Posterior vena cava (tissue), 2 donors: ENCODE results near the gene GBP1. TPM values are rescaled to one million over a fixed set of nuclear protein-coding genes. Genes with fewer than 3 reads are reported as not detected.
"Not testable (repeated sequence)": the region's sequence is repeated elsewhere in the genome, so short reads cannot be mapped to it uniquely, and the experiment has no call there.

Experiments used
- DNase-seq: peaks from one replicate; pipeline ENCODE4 v3.0.0-alpha.2; 2020; ENCODE audit warnings: low spot score
- intact Hi-C, 2 donors: fragments of 100-400 bp; cut with DNase I; formaldehyde crosslinking; loops; one replicate each; pipeline versions ENCODE4 v1.14.1 to v1.14.2; 2022 to 2023
- long read RNA-seq, 2 donors: library from polyadenylated mRNA; unstranded; transcript quantifications; one replicate each; pipeline ENCODE4 v2.0.0, GENCODE V29; 2020 to 2021
- total RNA-seq, 2 donors: library from RNA; stranded (reverse); fragmentation: NEBNext Ultra II Directional; extraction: Animal tissue kit (Norgen Biotek cat#: 25700); gene quantifications; one replicate each; pipeline ENCODE4 v1.2.1, GENCODE V29; 2021
- donor health status: DM: yes; HTN: yes; CAD: no.
- donor health status: DM: yes; HTN: yes; CAD: no.

Gene GBP1
- total RNA-seq, result 10 to 100 TPM; 26.8 to 36.0 TPM
- long read RNA-seq, donor 1, transcript GBP1-201 (11 exons, 3,035 nt), result major isoform, 7 of 9 reads
- long read RNA-seq, donor 1, partial matches to known transcripts, result 1 of 9 reads
- long read RNA-seq, donor 1, other reads (novel, unspliced or antisense), result 0 of 9 reads
- long read RNA-seq, donor 2, transcript GBP1-201 (11 exons, 3,035 nt), result major isoform, 18 of 42 reads
- long read RNA-seq, donor 2, partial matches to known transcripts, result 20 of 42 reads
- long read RNA-seq, donor 2, other reads (novel, unspliced or antisense), result 3 of 42 reads

GRCh38 chr1:89065079-89065868, at the start of gene GBP1:
Gene GBP1, minus strand, starts transcription at chr1:89065208. Its CDS starts 1,974 bp downstream, at chr1:89063234.
- no peak for DNase-seq
- intact Hi-C loops, result no loop called here

GRCh38 chr1:89114662-89115061, 49.7 kb upstream of the GBP1 start:
- no peak for DNase-seq
- intact Hi-C loops, result no loop called here

- no peak for DNase-seq
- intact Hi-C loops, result no loop called here
These were observed 48.0 kb upstream of the GBP1 start for GRCh38 chr1:89112871-89113613.

GRCh38 chr1:89104687-89105086, 39.7 kb upstream of the GBP1 start:
- intact Hi-C loops, result no loop called here
- DNase-seq, result peak; percentile 74

- intact Hi-C loops, result no loop called here
- DNase-seq, result no peak
These were observed 39.1 kb upstream of the GBP1 start for GRCh38 chr1:89104147-89104546.

GRCh38 chr1:89102021-89102420, 37.0 kb upstream of the GBP1 start:
- intact Hi-C loops, result no loop called here
- no peak for DNase-seq

GRCh38 chr1:89100412-89100811, 35.4 kb upstream of the GBP1 start:
- intact Hi-C loops, result no loop called here
- no peak for DNase-seq

- intact Hi-C loops, result no loop called here
These were observed 33.8 kb upstream of the GBP1 start for GRCh38 chr1:89098857-89099256.

GRCh38 chr1:89095737-89096136, 30.7 kb upstream of the GBP1 start:
- DNase-seq, result no peak
- intact Hi-C loops, result no loop called here

More at GRCh38 chr1:89098857-89099256, 33.8 kb upstream of the GBP1 start:
- DNase-seq, result no peak

GRCh38 chr1:89089962-89090361, 25.0 kb upstream of the GBP1 start:
- intact Hi-C loops, result loop anchor here (2.0 to 5.0 kb wide), 2 partner anchors 47 to 267 kb away; no protein-coding TSS in a partner anchor
- no peak for DNase-seq

- intact Hi-C loops, result loop anchor here in 1 of 2 donors (5.0 kb wide), 1 partner anchor 269 kb away; no protein-coding TSS in a partner anchor
- no peak for DNase-seq
These were observed 23.6 kb upstream of the GBP1 start for GRCh38 chr1:89088572-89088971.

- DNase-seq, result no peak
- intact Hi-C loops, result loop anchor here in 1 of 2 donors (5.0 kb wide), 1 partner anchor 270 kb away; no protein-coding TSS in a partner anchor
These were observed 22.2 kb upstream of the GBP1 start for GRCh38 chr1:89087241-89087640.

GRCh38 chr1:89085781-89086180, 20.8 kb upstream of the GBP1 start:
- DNase-seq, result no peak
- intact Hi-C loops, result loop anchor here in 1 of 2 donors (5.0 kb wide), 1 partner anchor 272 kb away; no protein-coding TSS in a partner anchor

GRCh38 chr1:89081005-89081404, 16.0 kb upstream of the GBP1 start:
- intact Hi-C loops, result no loop called here
- DNase-seq, result no peak

- DNase-seq, intact Hi-C loops: not testable (repeated sequence)
These were observed 15.1 kb upstream of the GBP1 start for GRCh38 chr1:89080068-89080467.

GRCh38 chr1:89072466-89073065, 7.6 kb upstream of the GBP1 start:
- DNase-seq, intact Hi-C loops: not testable (repeated sequence)

GRCh38 chr1:89070509-89070908, 5.5 kb upstream of the GBP1 start:
- DNase-seq, result no peak
- intact Hi-C loops, result no loop called here

GRCh38 chr1:89069951-89070350, 4.9 kb upstream of the GBP1 start:
- no peak for DNase-seq
- intact Hi-C loops, result no loop called here

GRCh38 chr1:89068291-89068690, 3.3 kb upstream of the GBP1 start:
- intact Hi-C loops, result no loop called here
- DNase-seq, result no peak
